ENCODE data around the gene MCM10.

Gene MCM10

GRCh38 chr10:13219685-13220670 lies 58.6 kb downstream of the MCM10 start:
- TF ChIP-seq, protein P1, sequence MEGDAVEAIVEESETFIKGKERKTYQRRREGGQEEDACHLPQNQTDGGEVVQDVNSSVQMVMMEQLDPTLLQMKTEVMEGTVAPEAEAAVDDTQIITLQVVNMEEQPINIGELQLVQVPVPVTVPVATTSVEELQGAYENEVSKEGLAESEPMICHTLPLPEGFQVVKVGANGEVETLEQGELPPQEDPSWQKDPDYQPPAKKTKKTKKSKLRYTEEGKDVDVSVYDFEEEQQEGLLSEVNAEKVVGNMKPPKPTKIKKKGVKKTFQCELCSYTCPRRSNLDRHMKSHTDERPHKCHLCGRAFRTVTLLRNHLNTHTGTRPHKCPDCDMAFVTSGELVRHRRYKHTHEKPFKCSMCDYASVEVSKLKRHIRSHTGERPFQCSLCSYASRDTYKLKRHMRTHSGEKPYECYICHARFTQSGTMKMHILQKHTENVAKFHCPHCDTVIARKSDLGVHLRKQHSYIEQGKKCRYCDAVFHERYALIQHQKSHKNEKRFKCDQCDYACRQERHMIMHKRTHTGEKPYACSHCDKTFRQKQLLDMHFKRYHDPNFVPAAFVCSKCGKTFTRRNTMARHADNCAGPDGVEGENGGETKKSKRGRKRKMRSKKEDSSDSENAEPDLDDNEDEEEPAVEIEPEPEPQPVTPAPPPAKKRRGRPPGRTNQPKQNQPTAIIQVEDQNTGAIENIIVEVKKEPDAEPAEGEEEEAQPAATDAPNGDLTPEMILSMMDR (IDR thresholded peaks at IDR 0.05; ENCODE audit: low read depth, low read length), result peak; percentile 46
- Histone ChIP-seq H3K4me1 (no peaks in the 10 kb centered on the region), H3K9me3 (no peaks in the 10 kb centered on the region), H3K4me3 (ENCODE audit: low read depth, low read length) (no peak overlapping the region), H3K36me3 (no peaks in the 10 kb centered on the region), H3K27me3 (no peaks in the 10 kb centered on the region)
- peak; percentile 32 for DNase-seq

DNA sequence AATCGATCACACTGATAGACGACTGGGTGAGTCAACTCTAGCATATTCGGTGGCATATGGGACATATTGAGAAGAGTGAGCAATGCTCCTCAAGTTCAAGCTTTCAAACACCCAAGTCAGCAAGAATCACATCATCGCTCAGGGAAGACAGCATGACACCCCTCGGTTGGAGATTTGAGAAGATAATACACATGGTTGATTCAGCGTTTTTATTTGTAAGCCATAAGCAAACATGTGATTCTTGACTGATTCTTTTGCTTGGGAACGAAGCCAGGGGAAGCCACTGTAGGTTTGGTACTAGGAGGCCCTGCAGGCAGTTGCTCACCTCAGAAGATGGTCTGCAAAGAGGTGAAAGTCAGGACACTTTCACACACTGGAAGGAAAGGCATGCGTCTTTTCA lies 60.2 kb downstream of the MCM10 start:
- Histone ChIP-seq H3K4me3 (ENCODE audit: low read depth, low read length) (no peak overlapping the region), H3K27me3 (no peaks in the 10 kb centered on the region), H3K4me1 (no peaks in the 10 kb centered on the region), H3K9me3 (no peaks in the 10 kb centered on the region), H3K36me3 (no peaks in the 10 kb centered on the region)
- DNase-seq, result no peak
- TF ChIP-seq, protein P1 (IDR thresholded peaks at IDR 0.05; ENCODE audit: low read depth, low read length), result no peak

DNA sequence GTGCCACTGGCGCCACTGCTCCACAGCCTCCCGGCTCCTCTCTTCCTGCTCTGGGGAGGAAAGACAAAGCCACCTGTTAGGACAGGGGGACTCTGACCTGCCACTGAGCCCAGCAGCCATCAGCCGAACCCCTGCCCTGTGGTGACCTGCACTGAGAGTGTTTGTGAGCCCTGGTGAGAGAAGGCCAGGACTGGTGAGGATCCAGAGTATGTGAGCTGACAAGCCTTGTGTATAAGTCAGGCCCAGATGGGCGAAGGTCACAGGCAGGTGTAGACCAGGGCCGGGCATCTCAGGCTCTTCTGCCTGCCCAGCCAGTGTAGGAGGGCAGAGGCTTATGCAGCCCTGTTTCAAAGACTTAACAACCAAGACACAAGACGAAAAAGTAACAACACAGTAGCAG lies 60.8 kb downstream of the MCM10 start:
- H3K9me3 ChIP-seq, result no peaks in the 10 kb centered on the region
- H3K4me1 ChIP-seq, result no peaks in the 10 kb centered on the region
- TF ChIP-seq, protein P1 (IDR thresholded peaks at IDR 0.05; ENCODE audit: low read depth, low read length), result no peak
- no peaks in the 10 kb centered on the region for H3K36me3 ChIP-seq
- no peak overlapping the region for H3K4me3 ChIP-seq (ENCODE audit: low read depth, low read length)
- DNase-seq, result no peak
- no peaks in the 10 kb centered on the region for H3K27me3 ChIP-seq

- Histone ChIP-seq H3K27me3 (no peaks in the 10 kb centered on the region), H3K36me3 (no peaks in the 10 kb centered on the region), H3K4me3 (ENCODE audit: low read depth, low read length) (no peak overlapping the region), H3K9me3 (no peaks in the 10 kb centered on the region), H3K4me1 (no peaks in the 10 kb centered on the region)
- TF ChIP-seq, protein P1 (IDR thresholded peaks at IDR 0.05; ENCODE audit: low read depth, low read length), result no peak
- DNase-seq, result no peak
Measured at GRCh38 chr10:13222566-13222965, 61.2 kb downstream of the MCM10 start.

- no peaks in the 10 kb centered on the region for H3K27me3 ChIP-seq
- no peak overlapping the region for H3K4me3 ChIP-seq (ENCODE audit: low read depth, low read length)
- no peaks in the 10 kb centered on the region for H3K4me1 ChIP-seq
- TF ChIP-seq, protein P1 (IDR thresholded peaks at IDR 0.05; ENCODE audit: low read depth, low read length), result no peak
- no peak for DNase-seq
- H3K9me3 ChIP-seq, result no peaks in the 10 kb centered on the region
- no peaks in the 10 kb centered on the region for H3K36me3 ChIP-seq
Measured at GRCh38 chr10:13223241-13223640, 61.9 kb downstream of the MCM10 start.
